ENCODE results near the gene SBF2.

- no peak for TF ChIP-seq CTCF (IDR thresholded peaks at IDR 0.05)
- TF ChIP-seq POLR2A (IDR thresholded peaks at IDR 0.05): no peak
- no peak for TF ChIP-seq EP300 (IDR thresholded peaks at IDR 0.05)
These were observed 557.7 kb downstream of the SBF2 start for GRCh38 chr11:9736365-9736764.

Measured in tibial nerve (tissue), 4 donors.